MV-4-11 (cell line): ENCODE results near the gene PSME3IP1.

Experiments used
- DNase-seq: peaks from one replicate; lab custom pipeline; 2025; lab: John Stamatoyannopoulos, UW

Gene PSME3IP1

GRCh38 chr16:57167538-57167937 is 18.3 kb downstream of the PSME3IP1 start:
- DNase-seq: no peak

- DNase-seq: peak; percentile 93
Measured at GRCh38 chr16:57166951-57167350, 18.9 kb downstream of the PSME3IP1 start.

DNA sequence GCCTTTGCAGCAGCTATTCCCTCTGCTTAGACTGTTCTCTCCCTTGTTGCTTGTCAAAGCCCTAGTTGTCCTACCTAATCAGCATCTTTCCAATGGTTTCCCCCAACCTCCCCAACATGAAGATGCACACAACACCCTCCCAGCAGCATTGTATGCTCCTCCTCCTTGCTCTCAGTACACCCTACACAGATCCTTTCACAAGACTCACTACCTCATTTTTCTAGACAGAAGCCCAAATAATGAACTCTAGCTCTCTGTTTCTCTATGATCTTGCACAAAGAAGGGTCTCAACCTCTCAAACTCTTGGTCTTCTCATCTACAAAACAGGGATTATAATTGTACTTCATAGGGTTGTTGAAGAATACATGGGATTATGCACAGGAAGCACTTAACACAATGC is 19.4 kb downstream of the PSME3IP1 start:
- DNase-seq: no peak

- DNase-seq: no peak
Measured at GRCh38 chr16:57165938-57166337, 19.9 kb downstream of the PSME3IP1 start.

DNA sequence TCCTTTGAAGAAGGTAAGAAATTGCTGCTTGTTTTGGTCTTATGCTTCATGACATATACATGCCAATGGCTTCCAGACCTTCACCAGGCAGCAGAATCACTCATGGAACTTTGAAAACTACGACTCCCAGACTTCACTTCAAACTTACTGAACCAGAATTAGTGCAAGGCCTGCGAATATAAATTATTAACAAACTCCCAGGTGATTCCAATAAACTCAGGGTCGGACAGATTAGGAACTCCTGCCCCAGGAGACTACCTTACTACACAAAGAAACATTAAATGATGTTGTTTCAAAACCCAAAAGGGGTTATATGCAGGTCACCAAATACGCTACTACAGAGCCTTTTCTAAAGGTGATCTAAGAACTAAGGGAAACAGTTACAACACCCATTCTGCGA is 20.4 kb downstream of the PSME3IP1 start:
- no peak for DNase-seq

GRCh38 chr16:57163842-57164241 is 22.0 kb downstream of the PSME3IP1 start:
- DNase-seq: no peak

GRCh38 chr16:57159447-57159846 is 26.4 kb downstream of the PSME3IP1 start:
- no peak for DNase-seq

DNA sequence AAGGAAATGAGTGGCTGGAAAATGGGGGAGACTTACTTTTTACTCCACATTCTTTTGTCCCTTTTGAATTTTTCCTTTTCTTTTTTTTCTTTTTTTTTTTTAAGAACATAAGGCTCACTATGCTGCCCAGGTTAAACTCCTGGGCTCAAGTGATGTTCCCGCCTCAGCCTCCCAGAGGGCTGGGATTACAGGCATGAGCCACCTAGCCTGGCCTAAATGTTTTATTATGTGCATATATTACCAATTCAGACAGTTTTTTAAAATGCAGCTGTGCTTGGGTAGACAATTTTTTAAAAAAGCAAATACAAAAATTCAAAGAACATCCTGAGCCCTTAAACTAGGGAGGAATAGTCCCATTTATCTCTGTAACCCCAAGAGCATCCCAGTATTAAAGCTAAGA is 28.3 kb downstream of the PSME3IP1 start:
- no peak for DNase-seq

DNA sequence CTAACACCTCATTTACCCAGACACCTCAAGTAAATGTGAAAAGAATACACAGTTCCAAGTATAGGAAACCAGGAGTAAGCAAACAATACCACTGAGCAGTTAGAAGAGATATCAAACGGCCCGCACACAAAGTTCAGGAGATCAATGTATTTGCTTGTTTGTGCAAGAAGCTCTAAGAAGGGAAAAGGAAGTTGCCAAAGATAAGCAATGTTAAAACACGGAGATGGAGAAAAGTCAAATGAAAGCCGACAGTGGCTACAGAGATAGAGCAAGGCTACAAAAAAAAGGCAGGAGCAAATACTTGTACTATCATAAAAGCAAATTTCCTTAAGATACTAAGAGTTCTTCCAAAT is 29.5 kb downstream of the PSME3IP1 start:
- DNase-seq: no peak

- no peak for DNase-seq
Measured at GRCh38 chr16:57155702-57156350, 30.0 kb downstream of the PSME3IP1 start.

GRCh38 chr16:57153841-57154240 is 32.0 kb downstream of the PSME3IP1 start:
- DNase-seq: no peak

- DNase-seq: peak; percentile 76
Measured at GRCh38 chr16:57152096-57153093, 33.4 kb downstream of the PSME3IP1 start.

DNA sequence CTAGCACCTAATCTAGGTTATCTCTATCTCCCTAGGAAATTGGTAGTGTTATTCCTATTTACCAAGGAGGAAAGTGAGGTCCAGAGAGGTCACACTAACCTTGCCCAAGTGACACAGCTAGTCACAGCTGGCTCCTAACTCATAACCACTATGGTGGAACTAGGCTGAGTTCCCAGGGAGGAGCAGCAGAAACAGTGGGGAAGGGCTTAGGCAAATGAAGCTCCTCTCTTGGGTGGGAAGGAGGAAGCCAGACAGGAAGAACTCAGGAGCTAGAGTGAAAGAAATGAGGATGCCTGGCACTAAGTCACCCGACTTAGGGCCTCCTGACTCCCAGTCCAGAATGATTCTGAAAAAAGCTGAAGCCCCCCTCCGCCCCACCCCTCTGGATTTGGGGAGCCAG is 34.5 kb downstream of the PSME3IP1 start:
- DNase-seq: no peak

- no peak for DNase-seq
Measured at GRCh38 chr16:57150682-57151330, 35.0 kb downstream of the PSME3IP1 start.

DNA sequence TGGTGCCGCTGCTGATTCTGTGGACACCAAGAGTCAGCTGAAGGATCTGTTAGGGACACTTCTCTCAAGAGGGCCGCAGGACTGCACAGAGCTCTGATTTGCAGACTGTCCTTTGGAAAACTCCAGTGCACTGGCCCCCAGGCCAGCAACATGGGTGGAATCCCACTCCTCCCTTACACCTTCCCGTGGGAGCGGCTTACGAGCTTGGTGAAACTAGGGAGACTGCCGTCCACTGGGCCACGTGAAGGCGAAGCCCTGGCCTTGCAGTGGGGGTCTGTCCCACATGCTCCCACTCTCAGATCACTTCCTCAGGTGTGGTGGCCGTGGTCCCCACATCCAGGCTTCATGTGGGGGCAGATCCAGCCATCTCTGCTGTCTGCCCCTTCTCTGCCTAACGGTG is 36.4 kb downstream of the PSME3IP1 start:
- no peak for DNase-seq

DNA sequence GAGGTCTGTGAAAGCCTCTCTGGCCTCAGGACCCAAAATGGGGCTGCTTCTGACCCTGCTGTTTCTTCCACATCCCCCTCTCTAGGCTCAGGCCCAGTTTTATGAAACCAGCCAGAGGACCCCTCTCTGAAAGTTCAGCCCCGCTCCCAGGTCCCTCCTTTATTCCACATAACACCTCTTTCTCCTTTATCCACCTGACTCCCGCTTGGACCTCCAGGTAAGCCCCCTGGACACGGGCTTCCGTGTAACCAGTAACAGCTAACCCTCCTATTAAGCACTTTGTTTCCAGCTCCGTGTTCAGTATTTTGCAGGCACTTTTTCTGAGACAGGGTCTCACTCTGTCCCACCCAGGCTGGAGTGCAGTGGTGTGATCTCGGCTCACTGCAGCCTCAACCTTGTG is 37.4 kb downstream of the PSME3IP1 start:
- DNase-seq: no peak

GRCh38 chr16:57147381-57148221 is 38.2 kb downstream of the PSME3IP1 start:
- DNase-seq: peak; percentile 59

DNA sequence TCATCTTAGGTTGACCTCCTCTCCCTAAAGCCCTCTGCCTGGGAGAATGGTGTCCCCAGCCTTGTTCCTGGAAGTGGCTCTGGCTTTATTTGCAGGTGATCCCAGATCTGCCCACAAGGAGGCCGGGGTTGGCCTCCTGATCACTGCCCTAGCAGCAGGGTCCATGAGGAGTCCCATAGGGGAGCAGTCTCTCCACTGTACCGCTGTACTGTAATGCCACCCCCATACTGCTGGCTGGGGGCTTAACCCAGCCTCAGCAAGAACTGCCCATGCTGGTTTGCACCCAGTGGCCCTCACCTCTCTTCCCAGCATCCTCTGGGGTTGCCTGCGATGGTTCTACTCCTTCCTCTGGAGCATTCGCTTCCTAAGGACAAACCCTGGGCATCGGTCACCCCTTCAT is 39.1 kb downstream of the PSME3IP1 start:
- DNase-seq: no peak

DNA sequence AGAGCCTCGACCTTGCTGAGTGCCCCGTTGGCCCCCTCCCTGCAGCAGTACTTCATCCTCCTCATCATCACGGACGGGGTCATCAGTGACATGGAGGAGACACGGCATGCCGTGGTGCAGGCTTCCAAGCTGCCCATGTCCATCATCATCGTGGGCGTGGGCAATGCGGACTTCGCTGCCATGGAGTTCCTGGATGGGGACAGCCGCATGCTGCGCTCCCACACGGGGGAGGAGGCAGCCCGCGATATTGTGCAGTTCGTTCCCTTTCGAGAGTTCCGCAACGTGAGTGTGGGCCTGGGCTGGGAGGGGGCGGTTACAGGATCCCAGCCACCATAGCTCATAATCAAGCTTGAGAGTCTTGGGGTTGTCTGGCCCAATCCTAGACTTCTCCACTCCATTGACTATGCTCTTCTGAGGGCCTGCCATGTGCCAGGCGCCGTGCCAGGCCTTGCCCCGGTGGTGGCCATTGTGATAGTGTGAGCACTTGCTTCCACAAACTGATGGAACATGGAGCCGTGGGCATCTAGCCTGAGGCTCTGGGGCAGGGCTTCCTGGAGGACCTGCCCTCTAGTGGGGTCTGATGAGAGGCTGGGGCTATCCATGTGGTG is 39.7 kb downstream of the PSME3IP1 start:
- peak; percentile 25 for DNase-seq

DNA sequence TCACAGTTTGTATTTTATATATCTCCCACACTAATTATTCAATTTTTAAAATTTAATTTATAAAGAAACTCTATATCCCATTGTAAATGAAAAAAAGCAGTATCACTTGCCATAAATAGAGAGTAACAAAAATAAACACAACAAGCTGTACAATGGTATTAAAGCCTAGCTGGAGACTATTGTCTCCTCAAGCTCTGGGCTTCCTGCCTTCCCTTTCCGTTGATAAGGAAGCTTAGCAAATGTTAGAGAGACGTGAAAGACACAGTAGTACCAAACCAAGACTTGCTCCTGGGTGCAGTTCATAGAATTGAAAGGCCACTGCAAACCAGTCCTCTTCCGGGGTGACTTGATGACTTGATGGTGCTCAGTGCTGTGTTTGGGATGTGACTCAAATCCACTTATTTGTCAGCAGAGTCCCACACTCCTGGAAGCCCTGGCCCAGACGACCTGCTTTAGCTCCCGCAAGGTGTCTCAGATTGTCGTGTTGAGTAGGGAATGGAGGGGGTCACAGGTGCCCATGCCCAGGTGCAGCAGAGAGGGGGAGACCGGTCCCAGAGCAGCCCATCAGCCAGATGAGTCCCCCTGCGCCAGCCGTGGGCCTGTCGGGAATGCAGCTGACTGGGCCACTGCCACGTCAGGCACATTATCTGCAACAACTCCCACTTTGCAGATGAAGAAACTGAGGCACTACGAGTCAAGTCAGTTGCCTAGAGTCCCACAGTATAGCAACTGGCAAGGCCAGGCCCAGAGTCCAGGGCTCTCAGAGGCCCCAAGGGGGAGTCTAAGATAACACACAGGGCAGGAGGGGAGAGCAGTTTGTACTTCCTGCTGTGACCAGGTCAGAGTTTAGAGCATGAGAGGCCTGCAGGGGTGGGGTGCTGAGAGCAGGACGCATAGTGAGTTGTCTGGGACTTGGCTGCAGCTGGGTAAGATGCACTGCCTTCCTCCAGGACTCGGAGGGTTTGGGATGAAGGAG is 40.5 kb downstream of the PSME3IP1 start:
- DNase-seq: no peak
